RWPE2 (cell line): ENCODE data around the gene TMEM134.

Experiments used
- ATAC-seq: fragments of 200-7000 bp; cut with Tn5 transposase; 3 replicates; pipeline ENCODE4 v1.9.1; 2021; ENCODE audit warnings: low read depth
- DNase-seq: peaks from one replicate; pipeline ENCODE4 v3.0.0-alpha.2; 2020; ENCODE audit warnings: low spot score
- H3K27ac ChIP-seq: fragments of 450-650 bp; 2 replicates; pipeline ENCODE4 v1.5.1; 2017; ENCODE audit warnings: mild to moderate bottlenecking; ENCODE audit not compliant: poor library complexity, severe bottlenecking
- H3K27me3 ChIP-seq: fragments of 250-450 bp; sonication (Bioruptor Pico); 2 replicates; pipeline ENCODE4 v1.5.1; 2021; ENCODE audit warnings: mild to moderate bottlenecking, moderate library complexity; ENCODE audit not compliant: insufficient read depth, poor library complexity, severe bottlenecking
- H3K36me3 ChIP-seq: fragments of 250-450 bp; sonication (Bioruptor Pico); 2 replicates; pipeline ENCODE4 v1.5.1; 2020; ENCODE audit warnings: low read depth, mild to moderate bottlenecking, moderate library complexity
- H3K4me1 ChIP-seq: fragments of 250-450 bp; sonication (Bioruptor Pico); 2 replicates; pipeline ENCODE4 v1.5.1; 2021; ENCODE audit warnings: mild to moderate bottlenecking, moderate library complexity; ENCODE audit not compliant: insufficient read depth, poor library complexity, severe bottlenecking
- H3K4me3 ChIP-seq: fragments of 250-450 bp; sonication (Bioruptor Pico); 2 replicates; pipeline ENCODE4 v1.5.1; 2021; ENCODE audit warnings: mild to moderate bottlenecking, moderate library complexity; ENCODE audit not compliant: severe bottlenecking
- H3K9me3 ChIP-seq: fragments of 250-450 bp; sonication (Bioruptor Pico); 2 replicates; pipeline ENCODE4 v1.5.1; 2021; ENCODE audit warnings: mild to moderate bottlenecking, moderate library complexity; ENCODE audit not compliant: severe bottlenecking
- TF ChIP-seq, protein P1 (sequence below): fragments of 450-650 bp; IDR thresholded peaks from one replicate; pipeline ENCODE4 v1.5.1; 2017; ENCODE audit warnings: mild to moderate bottlenecking, moderate library complexity; ENCODE audit not compliant: poor library complexity, severe bottlenecking

Gene TMEM134

GRCh38 chr11:67463186-67463585 is 5.9 kb downstream of the TMEM134 start:
- peaks cover 10% of the 10 kb centered on the region for H3K4me1 ChIP-seq
- TF ChIP-seq, protein P1, sequence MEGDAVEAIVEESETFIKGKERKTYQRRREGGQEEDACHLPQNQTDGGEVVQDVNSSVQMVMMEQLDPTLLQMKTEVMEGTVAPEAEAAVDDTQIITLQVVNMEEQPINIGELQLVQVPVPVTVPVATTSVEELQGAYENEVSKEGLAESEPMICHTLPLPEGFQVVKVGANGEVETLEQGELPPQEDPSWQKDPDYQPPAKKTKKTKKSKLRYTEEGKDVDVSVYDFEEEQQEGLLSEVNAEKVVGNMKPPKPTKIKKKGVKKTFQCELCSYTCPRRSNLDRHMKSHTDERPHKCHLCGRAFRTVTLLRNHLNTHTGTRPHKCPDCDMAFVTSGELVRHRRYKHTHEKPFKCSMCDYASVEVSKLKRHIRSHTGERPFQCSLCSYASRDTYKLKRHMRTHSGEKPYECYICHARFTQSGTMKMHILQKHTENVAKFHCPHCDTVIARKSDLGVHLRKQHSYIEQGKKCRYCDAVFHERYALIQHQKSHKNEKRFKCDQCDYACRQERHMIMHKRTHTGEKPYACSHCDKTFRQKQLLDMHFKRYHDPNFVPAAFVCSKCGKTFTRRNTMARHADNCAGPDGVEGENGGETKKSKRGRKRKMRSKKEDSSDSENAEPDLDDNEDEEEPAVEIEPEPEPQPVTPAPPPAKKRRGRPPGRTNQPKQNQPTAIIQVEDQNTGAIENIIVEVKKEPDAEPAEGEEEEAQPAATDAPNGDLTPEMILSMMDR = no peak
- no peaks in the 10 kb centered on the region for H3K27me3 ChIP-seq
- no peak for ATAC-seq
- DNase-seq = no peak
- no peak overlapping the region for H3K4me3 ChIP-seq
- no peaks in the 10 kb centered on the region for H3K9me3 ChIP-seq
- no peaks in the 10 kb centered on the region for H3K36me3 ChIP-seq
- peak overlapping the region; percentile 76 for H3K27ac ChIP-seq

- no peak for ATAC-seq
- Histone ChIP-seq H3K4me3 (no peak overlapping the region), H3K9me3 (no peaks in the 10 kb centered on the region), H3K27ac (no peak overlapping the region), H3K4me1 (no peaks in the 10 kb centered on the region), H3K36me3 (no peaks in the 10 kb centered on the region), H3K27me3 (no peaks in the 10 kb centered on the region)
- DNase-seq = no peak
- TF ChIP-seq, protein P1 = no peak
These were observed 10.8 kb downstream of the TMEM134 start for GRCh38 chr11:67458266-67458665.

- DNase-seq (no peak), ATAC-seq (no peak)
- TF ChIP-seq, protein P1 = no peak
- Histone ChIP-seq H3K27ac (no peak overlapping the region), H3K4me3 (no peak overlapping the region), H3K4me1 (no peaks in the 10 kb centered on the region), H3K27me3 (no peaks in the 10 kb centered on the region), H3K36me3 (no peaks in the 10 kb centered on the region), H3K9me3 (no peaks in the 10 kb centered on the region)
These were observed 11.6 kb downstream of the TMEM134 start for GRCh38 chr11:67457453-67457852.

DNA sequence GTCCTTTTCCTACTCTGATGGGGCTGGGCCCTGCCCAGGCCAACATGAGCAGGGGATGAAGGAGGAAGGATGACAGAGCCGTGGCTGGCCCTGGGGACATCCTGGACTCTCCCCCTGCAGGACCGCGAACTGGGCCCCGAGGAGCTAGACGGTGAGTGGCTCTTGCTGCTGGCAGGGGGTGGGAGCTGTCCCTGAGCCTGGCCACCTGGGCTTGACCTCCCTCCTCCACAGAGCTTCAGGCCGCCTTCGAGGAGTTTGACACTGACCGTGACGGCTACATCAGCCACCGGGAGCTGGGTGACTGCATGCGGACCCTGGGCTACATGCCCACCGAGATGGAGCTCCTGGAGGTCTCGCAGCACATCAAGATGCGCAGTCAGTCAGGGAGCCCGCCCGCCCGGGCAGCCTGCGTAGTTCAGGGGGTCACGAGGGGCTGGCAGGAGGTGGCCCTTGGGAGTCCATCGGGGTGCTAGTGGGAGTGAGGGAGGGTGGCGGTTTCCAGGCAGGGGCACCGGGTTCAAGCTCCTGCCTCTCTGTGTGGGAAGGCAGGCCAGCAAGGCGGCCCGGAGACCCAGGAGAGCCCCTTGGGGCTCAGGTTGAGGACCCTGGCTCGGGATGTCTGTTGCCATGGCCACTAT is 12.9 kb downstream of the TMEM134 start:
- ATAC-seq (no peak), DNase-seq (peak; percentile 58)
- no peak overlapping the region for H3K27ac ChIP-seq
- H3K4me3 ChIP-seq = no peak overlapping the region
- H3K27me3 ChIP-seq = no peaks in the 10 kb centered on the region
- no peaks in the 10 kb centered on the region for H3K36me3 ChIP-seq
- no peaks in the 10 kb centered on the region for H3K9me3 ChIP-seq
- no peaks in the 10 kb centered on the region for H3K4me1 ChIP-seq
- TF ChIP-seq, protein P1 = no peak

DNA sequence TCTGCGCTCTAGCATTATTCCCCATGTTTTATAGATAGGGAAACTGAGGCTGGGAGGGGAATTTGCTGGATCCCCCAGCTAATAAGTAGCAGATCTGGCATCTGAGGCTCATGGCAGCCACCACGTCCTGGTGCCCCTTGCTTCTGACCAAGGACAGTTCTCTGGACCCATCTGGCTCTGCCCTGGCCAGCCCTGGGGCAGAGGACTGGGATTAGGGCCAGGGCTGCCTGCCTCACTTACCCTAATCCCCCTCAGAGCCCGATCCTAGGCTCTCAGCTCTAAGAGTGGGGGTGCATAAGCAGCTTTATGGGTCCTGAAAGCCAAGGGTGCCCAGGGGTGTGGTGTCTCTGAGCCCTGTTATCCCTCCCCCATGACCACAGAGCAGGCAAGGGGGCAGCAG is 14.0 kb downstream of the TMEM134 start, which contains the start of gene CABP4:
Gene CABP4 (plus strand): TSS at position 301 of the 400 bp plus-strand sequence. CDS start 70 bp downstream, at position 371.
- ATAC-seq = no peak
- H3K36me3 ChIP-seq = no peaks in the 10 kb centered on the region

More for the DNA sequence above, 14.0 kb downstream of the TMEM134 start, which contains the start of gene CABP4:
- no peaks in the 10 kb centered on the region for H3K27me3 ChIP-seq
- no peak for DNase-seq
- H3K9me3 ChIP-seq = no peaks in the 10 kb centered on the region
- no peak within 1 kb of the TSS for H3K27ac ChIP-seq
- H3K4me3 ChIP-seq = no peak within 1 kb of the TSS
- H3K4me1 ChIP-seq = no peaks in the 10 kb centered on the region
- TF ChIP-seq, protein P1 = no peak
